GM10266 (cell line): Measurements from ENCODE around the gene MARK4.

Source experiments
- DNase-seq: peaks from one replicate; pipeline ENCODE4 v3.0.0; 2012; ENCODE audit errors: extremely low spot score
- CTCF ChIP-seq: IDR thresholded peaks from 2 replicates; pipeline ENCODE4 v1.5.1; 2012; ENCODE audit warnings: mild to moderate bottlenecking, low read depth; ENCODE audit not compliant: control insufficient read depth, insufficient read depth; ENCODE audit errors: missing control alignments

MARK4 gene

GRCh38 chr19:45215391-45216191 is 35.5 kb upstream of the MARK4 start:
- no peak for DNase-seq
- TF ChIP-seq CTCF = no peak

- TF ChIP-seq CTCF = no peak
- no peak for DNase-seq
Measured at GRCh38 chr19:45216667-45217066, 34.4 kb upstream of the MARK4 start.

GRCh38 chr19:45217193-45217956 is 33.7 kb upstream of the MARK4 start:
- no peak for DNase-seq

GRCh38 chr19:45217957-45218334 is 33.1 kb upstream of the MARK4 start:
- no peak for TF ChIP-seq CTCF
- DNase-seq = no peak

More at GRCh38 chr19:45217193-45217956, 33.7 kb upstream of the MARK4 start:
- TF ChIP-seq CTCF = no peak

GRCh38 chr19:45218426-45218825 is 32.6 kb upstream of the MARK4 start:
- TF ChIP-seq CTCF = no peak
- peak; percentile 4 for DNase-seq

GRCh38 chr19:45218911-45219743 is 31.9 kb upstream of the MARK4 start:
- TF ChIP-seq CTCF = no peak

More at GRCh38 chr19:45218911-45219743, 31.9 kb upstream of the MARK4 start:
- peak; percentile 10 for DNase-seq
